Peyer's patch (tissue), 4 donors: ENCODE measurements around the gene ZNF385A.

Experiments used
- CTCF ChIP-seq, 6 experiments: fragments of 450-650 bp in 4 of 6; fragments of 200-600 bp in 2 of 6; sonication (generic) in 1 of 6; IDR thresholded peaks; one replicate each; pipeline ENCODE4 v1.5.1; 2017 to 2019; ENCODE audit warnings: antibody characterized with exemption in 6 of 6, mild to moderate bottlenecking in 3 of 6, moderate library complexity in 1 of 6
- POLR2A ChIP-seq, 2 donors: fragments of 450-650 bp; IDR thresholded peaks; one replicate each; pipeline ENCODE4 v1.5.1; 2017; ENCODE audit warnings: antibody characterized with exemption in 2 of 2, mild to moderate bottlenecking in 2 of 2, moderate library complexity in 2 of 2

- no peak for TF ChIP-seq POLR2A (IDR thresholded peaks at IDR 0.05)
- no peak for TF ChIP-seq CTCF (IDR thresholded peaks at IDR 0.05)
Measured at GRCh38 chr12:54395545-54395944, 11.0 kb upstream of the ZNF385A start.
